CD14-positive monocyte (primary cell): Measurements from ENCODE around the gene NLRP3. TPM values are rescaled to one million over a fixed set of nuclear protein-coding genes. Genes with fewer than 3 reads are reported as not detected.
A peak's percentile ranks its signal among the peaks of the same experiment; 100 is the strongest.

Experiments used
- DNase-seq, 3 donors: peaks; one replicate each; pipeline ENCODE4 v3.0.0-alpha.2; 2011 to 2022
- H2AFZ ChIP-seq: 2 replicates; pipeline ENCODE4 v1.6.0; 2012; ENCODE audit warnings: mild to moderate bottlenecking, low read depth, low read length, inconsistent platforms; ENCODE audit not compliant: insufficient read depth, poor library complexity, severe bottlenecking
- H3K27ac ChIP-seq, 2 donors: 1 replicate in 1 of 2; 2 replicates in 1 of 2; pipeline ENCODE4 v1.5.1; 2012 to 2013; ENCODE audit warnings: low read length in 2 of 2, control low read depth in 1 of 2, inconsistent platforms in 1 of 2, low read depth in 1 of 2, mild to moderate bottlenecking in 1 of 2
- H3K27me3 ChIP-seq, 2 donors: one replicate each; pipeline versions ENCODE4 v1.6.0 to v1.6.1; 2011 to 2013; ENCODE audit warnings: low read length in 2 of 2; ENCODE audit not compliant: control insufficient read depth in 2 of 2, insufficient read depth in 2 of 2
- H3K36me3 ChIP-seq, 2 donors: replicated peaks in 1 of 2; 1 replicate in 1 of 2; 2 replicates in 1 of 2; pipeline versions ENCODE4 v1.5.1 to v1.6.1; 2012 to 2013; ENCODE audit warnings: low read length in 2 of 2, control low read depth in 1 of 2, inconsistent platforms in 1 of 2, mild to moderate bottlenecking in 1 of 2; ENCODE audit not compliant: insufficient read depth in 2 of 2, control insufficient read depth in 1 of 2
- H3K4me1 ChIP-seq, 2 donors: 1 replicate in 1 of 2; 2 replicates in 1 of 2; pipeline versions ENCODE4 v1.5.1 to v1.6.1; 2012 to 2013; ENCODE audit warnings: low read length in 2 of 2, control low read depth in 1 of 2, inconsistent platforms in 1 of 2, mild to moderate bottlenecking in 1 of 2, moderate library complexity in 1 of 2; ENCODE audit not compliant: insufficient read depth in 2 of 2, control insufficient read depth in 1 of 2
- H3K4me2 ChIP-seq: replicated peaks from 2 replicates; pipeline ENCODE3; 2012; ENCODE audit warnings: low read length, moderate library complexity, mild to moderate bottlenecking; ENCODE audit not compliant: poor library complexity, severe bottlenecking; ENCODE audit errors: extremely low read depth
- H3K4me3 ChIP-seq, 3 experiments: fragments of 200-600 bp in 1 of 3; sonication (generic) in 1 of 3; replicated peaks in 1 of 3; 1 replicate in 2 of 3; 2 replicates in 1 of 3; pipeline ENCODE4 v1.5.1; 2011 to 2013; ENCODE audit warnings: low read length in 3 of 3, mild to moderate bottlenecking in 3 of 3, control low read depth in 2 of 3, low read depth in 2 of 3, inconsistent platforms in 1 of 3, moderate library complexity in 1 of 3
- H3K79me2 ChIP-seq: 2 replicates; pipeline ENCODE4 v1.6.0; 2012; ENCODE audit warnings: mild to moderate bottlenecking, control low read depth, inconsistent platforms, low read length, moderate library complexity; ENCODE audit not compliant: insufficient read depth
- H3K9ac ChIP-seq: 2 replicates; pipeline ENCODE4 v1.6.0; 2017; ENCODE audit warnings: low read length, mild to moderate bottlenecking; ENCODE audit not compliant: insufficient read depth, poor library complexity, severe bottlenecking
- H3K9me3 ChIP-seq, 2 donors: replicated peaks in 1 of 2; 1 replicate in 1 of 2; 2 replicates in 1 of 2; pipeline versions ENCODE4 v1.5.1 to v1.6.1; 2012 to 2013; ENCODE audit warnings: low read length in 2 of 2, control low read depth in 1 of 2; ENCODE audit not compliant: control insufficient read depth in 1 of 2, insufficient read depth in 1 of 2
- H4K20me1 ChIP-seq: 2 replicates; pipeline ENCODE4 v1.6.0; 2012; ENCODE audit warnings: mild to moderate bottlenecking, low read length, control low read depth, moderate library complexity; ENCODE audit not compliant: insufficient read depth
- H3K27ac Mint-ChIP-seq, 7 donors: one replicate each; pipeline ENCODE4 v1.8.0; 2020; ENCODE audit warnings: mild to moderate bottlenecking in 7 of 7, mixed read lengths in 7 of 7, moderate library complexity in 6 of 7, inconsistent platforms in 2 of 7
- H3K27me3 Mint-ChIP-seq, 3 donors: one replicate each; pipeline ENCODE4 v1.8.0; 2021 to 2022; ENCODE audit warnings: low read depth in 3 of 3, mild to moderate bottlenecking in 3 of 3, mixed read lengths in 3 of 3, moderate library complexity in 3 of 3, inconsistent platforms in 1 of 3
- H3K36me3 Mint-ChIP-seq, 2 donors: one replicate each; pipeline ENCODE4 v1.8.0; 2020; ENCODE audit warnings: mixed read lengths in 2 of 2, inconsistent platforms in 1 of 2, mild to moderate bottlenecking in 1 of 2
- H3K4me1 Mint-ChIP-seq: one replicate; pipeline ENCODE4 v1.8.0; 2020; ENCODE audit warnings: mild to moderate bottlenecking, mixed read lengths
- H3K4me3 Mint-ChIP-seq, 2 donors: one replicate each; pipeline ENCODE4 v1.8.0; 2020; ENCODE audit warnings: mild to moderate bottlenecking in 2 of 2, mixed read lengths in 2 of 2, moderate library complexity in 1 of 2
- H3K9me3 Mint-ChIP-seq, 7 donors: one replicate each; pipeline ENCODE4 v1.8.0; 2020 to 2022; ENCODE audit warnings: mixed read lengths in 7 of 7, mild to moderate bottlenecking in 6 of 7, moderate library complexity in 6 of 7, inconsistent platforms in 2 of 7
- CTCF ChIP-seq: fragments of 200-600 bp; IDR thresholded peaks from one replicate; pipeline ENCODE4 v1.8.0; 2022; ENCODE audit warnings: antibody characterized with exemption, mild to moderate bottlenecking
- WGBS: methylation state at CpG from one replicate; pipeline ENCODE4 v1.1.5; 2013; ENCODE audit warnings: missing lambda C conversion rate; ENCODE audit not compliant: insufficient coverage; 5-methylcytosine and 5-hydroxymethylcytosine counted together
- intact Hi-C, 2 donors: fragments of 100-400 bp; cut with micrococcal nuclease; formaldehyde crosslinking; loops; one replicate each; pipeline versions ENCODE4 v1.15.0 to v1.15.1; 2023
- polyA plus RNA-seq, 3 donors: library from polyadenylated mRNA; depleted of rRNA in 1 of 3; unstranded in 2 of 3; stranded (reverse) in 1 of 3; fragments of 300-500 nt in 2 of 3; fragments of >200 nt in 1 of 3; fragmentation: Illumina TruSeq in 2 of 3; gene quantifications; 1 replicate in 2 of 3; 2 replicates in 1 of 3; pipeline ENCODE4 v1.2.3, GENCODE V29; 2012 to 2021

Gene NLRP3
- polyA plus RNA-seq, 3 donors = 56.2 to 400 (median 61.9) TPM

GRCh38 chr1:247409869-247410544 lies 6.0 kb upstream of the NLRP3 start:
- Mint-ChIP-seq H3K4me3 (peak overlapping the region; percentile 71 to 86), H3K4me1 (peaks cover 89% of the 10 kb centered on the region), H3K27ac (peak overlapping the region; percentile 93 to 100 (median 99)), H3K9me3 (peaks cover 0 to 2% (median 0%) of the 10 kb centered on the region in 7 donors), H3K36me3 (peaks cover 0 to 1% of the 10 kb centered on the region in 2 donors), H3K27me3 (peaks cover 0 to 2% (median 0%) of the 10 kb centered on the region in 3 donors)
- TF ChIP-seq CTCF = no peak
- no peaks in the 10 kb centered on the region for H3K9me3 ChIP-seq
- peaks cover 88 to 99% of the 10 kb centered on the region in 2 donors for H3K4me1 ChIP-seq
- peak overlapping the region; percentile 78 to 90 for H3K27ac ChIP-seq
- H3K36me3 ChIP-seq = no peaks in the 10 kb centered on the region
- peak overlapping the region; percentile 71 for H3K4me2 ChIP-seq
- WGBS = 39% methylated on average over 7 of the region's 11 CpGs
- intact Hi-C loops = loop anchor here (1.0 to 10.0 kb wide), 4 partner anchors 7 to 75 kb away; no protein-coding TSS in a partner anchor
- peak overlapping the region; percentile 3 to 58 (median 29) for H3K4me3 ChIP-seq
- H2AFZ ChIP-seq = peak overlapping the region; percentile 51
- peak overlapping the region; percentile 47 for H3K9ac ChIP-seq
- peak; percentile 71 to 94 (median 90) for DNase-seq
- no peaks in the 10 kb centered on the region for H3K27me3 ChIP-seq
- H4K20me1 ChIP-seq = no peaks in the 10 kb centered on the region
- peaks cover 33% of the 10 kb centered on the region for H3K79me2 ChIP-seq

GRCh38 chr1:247411621-247412327 lies 4.2 kb upstream of the NLRP3 start:
- Mint-ChIP-seq H3K9me3 (peaks cover 0 to 2% (median 0%) of the 10 kb centered on the region in 7 donors), H3K36me3 (peaks cover 0 to 3% of the 10 kb centered on the region in 2 donors), H3K4me3 (peak overlapping the region; percentile 39 to 77), H3K27me3 (peaks cover 0 to 2% (median 0%) of the 10 kb centered on the region in 3 donors), H3K27ac (peak overlapping the region; percentile 92 to 100 (median 94)), H3K4me1 (peaks cover 82% of the 10 kb centered on the region)
- peak overlapping the region in 1 of 3 experiments; percentile 44 for H3K4me3 ChIP-seq
- no peaks in the 10 kb centered on the region for H3K9me3 ChIP-seq
- H2AFZ ChIP-seq = no peak overlapping the region
- H3K9ac ChIP-seq = no peak overlapping the region
- H3K27ac ChIP-seq = peak overlapping the region; percentile 70 to 75
- H4K20me1 ChIP-seq = peaks cover 6% of the 10 kb centered on the region
- H3K27me3 ChIP-seq = no peaks in the 10 kb centered on the region
- TF ChIP-seq CTCF = no peak
- peak overlapping the region; percentile 54 for H3K4me2 ChIP-seq
- WGBS = 2% methylated on average over 9 of the region's 13 CpGs
- DNase-seq = peak; percentile 80 to 90 (median 90)
- H3K36me3 ChIP-seq = no peaks in the 10 kb centered on the region
- H3K4me1 ChIP-seq = peaks cover 77 to 92% of the 10 kb centered on the region in 2 donors
- intact Hi-C loops = loop anchor here in 1 of 2 donors (2.0 to 10.0 kb wide), 2 partner anchors 29 to 73 kb away; no protein-coding TSS in a partner anchor
- H3K79me2 ChIP-seq = peaks cover 43% of the 10 kb centered on the region
